HepG2 (cell line): ENCODE measurements around the gene NTN4. TPM values are rescaled to one million over a fixed set of nuclear protein-coding genes. Genes with fewer than 3 reads are reported as not detected.

ENCODE experiments used
- IKZF4 ChIP-seq: sonication (generic); formaldehyde crosslinking; IDR thresholded peaks from 2 replicates; pipeline ENCODE4 v1.5.1; 2020; ENCODE audit warnings: borderline replicate concordance, mild to moderate bottlenecking, low read depth, missing genetic modification reagents; ENCODE audit errors: not compliant biosample characterization
- NR2F2 ChIP-seq: IDR thresholded peaks from 2 replicates; pipeline ENCODE4 v1.6.1; 2012; ENCODE audit warnings: low read depth, inconsistent platforms, borderline replicate concordance
- RCOR2 ChIP-seq: IDR thresholded peaks from 2 replicates; pipeline ENCODE4 v1.6.1; 2016; ENCODE audit warnings: missing biosample characterization, missing genetic modification reagents
- ZFP36 ChIP-seq: fragments of 150-350 bp; IDR thresholded peaks from 2 replicates; pipeline ENCODE4 v1.6.1; 2018; ENCODE audit warnings: borderline replicate concordance, low read length, low read depth; ENCODE audit not compliant: partially characterized antibody
- ZMYM2 ChIP-seq: sonication (generic); formaldehyde crosslinking; IDR thresholded peaks from 2 replicates; pipeline ENCODE4 v1.8.0; 2022; ENCODE audit warnings: mild to moderate bottlenecking, missing genetic modification reagents
- ZNF430 ChIP-seq: sonication (generic); formaldehyde crosslinking; IDR thresholded peaks from 2 replicates; pipeline ENCODE4 v1.9.0; 2021; ENCODE audit warnings: mild to moderate bottlenecking, missing genetic modification reagents
- polyA plus RNA-seq, 8 experiments: library from polyadenylated mRNA; depleted of rRNA in 3 of 8; stranded (reverse) in 7 of 8; unstranded in 1 of 8; fragments of >200 nt; fragmentation: Illumina TruSeq in 4 of 8; extraction: Trizol in 4 of 8; gene quantifications; 2 replicates each; pipeline versions ENCODE4 v1.2.1 to v1.2.3, GENCODE V29; 2011 to 2016; ENCODE audit warnings: low read depth in 4 of 8, missing spikeins in 1 of 8, mixed read lengths in 1 of 8; ENCODE audit not compliant: insufficient read depth in 1 of 8
- total RNA-seq, 5 experiments: library from RNA; depleted of rRNA; stranded (reverse); fragments of >200 nt; fragmentation: Illumina TruSeq; extraction: Trizol; gene quantifications; 2 replicates each; pipeline ENCODE4 v1.2.3, GENCODE V29; 2016; ENCODE audit warnings: low read depth in 1 of 5
- TF ChIP-seq, protein P1 (sequence below): sonication (generic); formaldehyde crosslinking; IDR thresholded peaks from 2 replicates; pipeline ENCODE4 v1.4.0; 2020; ENCODE audit warnings: mild to moderate bottlenecking, missing genetic modification reagents, borderline replicate concordance
- TF ChIP-seq, protein P2 (sequence below): sonication (generic); formaldehyde crosslinking; conservative IDR thresholded peaks from 2 replicates; pipeline ENCODE4 v1.4.0; 2020; ENCODE audit warnings: missing genetic modification reagents
- TF ChIP-seq, protein P3 (sequence below): sonication (generic); formaldehyde crosslinking; IDR thresholded peaks from 2 replicates; pipeline ENCODE4 v1.5.0; 2020; ENCODE audit warnings: missing genetic modification reagents, mild to moderate bottlenecking, borderline replicate concordance
- TF ChIP-seq, protein P4 (sequence below): sonication (generic); formaldehyde crosslinking; conservative IDR thresholded peaks from 2 replicates; pipeline ENCODE4 v1.8.0; 2022; ENCODE audit warnings: low read depth, missing genetic modification reagents
- TF ChIP-seq, protein P5 (sequence below): sonication (generic); formaldehyde crosslinking; conservative IDR thresholded peaks from 2 replicates; pipeline ENCODE4 v1.4.0; 2020; ENCODE audit warnings: mild to moderate bottlenecking, missing genetic modification reagents, moderate library complexity

Gene NTN4
- total and polyA plus RNA-seq, 2 of the 13 experiments (the other 11 are each of a cell fraction or from before 2014, with no cell fraction given): 7.8 to 11.5 TPM

DNA sequence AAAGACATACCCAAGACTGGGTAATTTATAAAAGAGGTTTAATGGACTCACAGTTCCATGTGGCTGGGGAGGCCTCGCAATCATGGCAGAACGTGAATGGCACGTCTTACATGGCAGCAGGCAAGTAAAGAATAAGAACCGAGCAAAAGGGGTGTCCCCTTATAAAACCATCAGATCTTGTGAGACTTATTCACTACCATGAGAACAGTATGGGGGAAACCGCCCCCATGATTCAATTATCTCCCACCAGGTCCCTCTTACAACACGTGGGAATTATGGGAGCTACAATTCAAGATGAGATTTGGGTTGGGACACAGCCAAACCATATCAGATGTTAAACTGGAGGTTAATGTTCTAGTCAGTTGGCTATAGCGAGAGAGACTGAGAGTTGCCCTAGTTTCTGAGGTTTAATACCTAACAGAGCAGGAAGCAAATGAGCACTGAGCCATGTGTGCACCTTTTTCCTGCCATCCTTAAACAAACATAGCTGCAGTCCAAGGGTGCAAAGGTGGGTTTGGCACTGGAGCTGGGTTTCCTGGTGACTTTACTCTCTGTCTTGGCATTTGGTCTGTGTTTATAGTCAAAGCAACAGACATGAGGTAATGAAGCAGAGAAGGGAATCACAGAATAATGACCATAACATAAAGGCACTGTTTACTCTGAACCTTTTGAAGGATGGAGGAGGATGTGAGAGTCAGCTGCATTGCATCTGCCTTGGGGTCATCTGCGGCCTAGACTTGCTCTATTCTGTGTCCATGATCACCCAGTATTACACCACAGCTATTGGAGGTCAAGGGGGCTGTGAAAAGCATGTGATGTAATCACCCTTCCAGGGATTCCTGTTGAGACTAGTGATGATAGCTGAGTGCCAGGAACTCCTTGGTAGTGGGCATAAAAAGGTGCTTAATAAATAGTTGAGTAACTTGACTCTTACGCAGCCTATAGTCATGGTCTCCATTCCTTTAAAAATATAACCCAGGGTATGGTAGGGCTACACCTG is 155.6 kb downstream of the NTN4 start (continued):
- TF ChIP-seq, protein P1, sequence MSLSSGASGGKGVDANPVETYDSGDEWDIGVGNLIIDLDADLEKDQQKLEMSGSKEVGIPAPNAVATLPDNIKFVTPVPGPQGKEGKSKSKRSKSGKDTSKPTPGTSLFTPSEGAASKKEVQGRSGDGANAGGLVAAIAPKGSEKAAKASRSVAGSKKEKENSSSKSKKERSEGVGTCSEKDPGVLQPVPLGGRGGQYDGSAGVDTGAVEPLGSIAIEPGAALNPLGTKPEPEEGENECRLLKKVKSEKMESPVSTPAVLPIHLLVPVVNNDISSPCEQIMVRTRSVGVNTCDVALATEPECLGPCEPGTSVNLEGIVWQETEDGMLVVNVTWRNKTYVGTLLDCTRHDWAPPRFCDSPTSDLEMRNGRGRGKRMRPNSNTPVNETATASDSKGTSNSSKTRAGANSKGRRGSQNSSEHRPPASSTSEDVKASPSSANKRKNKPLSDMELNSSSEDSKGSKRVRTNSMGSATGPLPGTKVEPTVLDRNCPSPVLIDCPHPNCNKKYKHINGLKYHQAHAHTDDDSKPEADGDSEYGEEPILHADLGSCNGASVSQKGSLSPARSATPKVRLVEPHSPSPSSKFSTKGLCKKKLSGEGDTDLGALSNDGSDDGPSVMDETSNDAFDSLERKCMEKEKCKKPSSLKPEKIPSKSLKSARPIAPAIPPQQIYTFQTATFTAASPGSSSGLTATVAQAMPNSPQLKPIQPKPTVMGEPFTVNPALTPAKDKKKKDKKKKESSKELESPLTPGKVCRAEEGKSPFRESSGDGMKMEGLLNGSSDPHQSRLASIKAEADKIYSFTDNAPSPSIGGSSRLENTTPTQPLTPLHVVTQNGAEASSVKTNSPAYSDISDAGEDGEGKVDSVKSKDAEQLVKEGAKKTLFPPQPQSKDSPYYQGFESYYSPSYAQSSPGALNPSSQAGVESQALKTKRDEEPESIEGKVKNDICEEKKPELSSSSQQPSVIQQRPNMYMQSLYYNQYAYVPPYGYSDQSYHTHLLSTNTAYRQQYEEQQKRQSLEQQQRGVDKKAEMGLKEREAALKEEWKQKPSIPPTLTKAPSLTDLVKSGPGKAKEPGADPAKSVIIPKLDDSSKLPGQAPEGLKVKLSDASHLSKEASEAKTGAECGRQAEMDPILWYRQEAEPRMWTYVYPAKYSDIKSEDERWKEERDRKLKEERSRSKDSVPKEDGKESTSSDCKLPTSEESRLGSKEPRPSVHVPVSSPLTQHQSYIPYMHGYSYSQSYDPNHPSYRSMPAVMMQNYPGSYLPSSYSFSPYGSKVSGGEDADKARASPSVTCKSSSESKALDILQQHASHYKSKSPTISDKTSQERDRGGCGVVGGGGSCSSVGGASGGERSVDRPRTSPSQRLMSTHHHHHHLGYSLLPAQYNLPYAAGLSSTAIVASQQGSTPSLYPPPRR (CRISPR knock-in tag): peak; percentile 45; the same call in 1 of the 2 replicates
- TF ChIP-seq, protein P2, sequence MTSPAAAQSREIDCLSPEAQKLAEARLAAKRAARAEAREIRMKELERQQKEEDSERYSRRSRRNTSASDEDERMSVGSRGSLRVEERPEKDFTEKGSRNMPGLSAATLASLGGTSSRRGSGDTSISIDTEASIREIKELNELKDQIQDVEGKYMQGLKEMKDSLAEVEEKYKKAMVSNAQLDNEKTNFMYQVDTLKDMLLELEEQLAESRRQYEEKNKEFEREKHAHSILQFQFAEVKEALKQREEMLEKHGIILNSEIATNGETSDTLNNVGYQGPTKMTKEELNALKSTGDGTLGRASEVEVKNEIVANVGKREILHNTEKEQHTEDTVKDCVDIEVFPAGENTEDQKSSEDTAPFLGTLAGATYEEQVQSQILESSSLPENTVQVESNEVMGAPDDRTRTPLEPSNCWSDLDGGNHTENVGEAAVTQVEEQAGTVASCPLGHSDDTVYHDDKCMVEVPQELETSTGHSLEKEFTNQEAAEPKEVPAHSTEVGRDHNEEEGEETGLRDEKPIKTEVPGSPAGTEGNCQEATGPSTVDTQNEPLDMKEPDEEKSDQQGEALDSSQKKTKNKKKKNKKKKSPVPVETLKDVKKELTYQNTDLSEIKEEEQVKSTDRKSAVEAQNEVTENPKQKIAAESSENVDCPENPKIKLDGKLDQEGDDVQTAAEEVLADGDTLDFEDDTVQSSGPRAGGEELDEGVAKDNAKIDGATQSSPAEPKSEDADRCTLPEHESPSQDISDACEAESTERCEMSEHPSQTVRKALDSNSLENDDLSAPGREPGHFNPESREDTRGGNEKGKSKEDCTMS (CRISPR knock-in tag): no peak
- peak; percentile 34; the same call in 1 of the 2 replicates for TF ChIP-seq NR2F2
- TF ChIP-seq RCOR2 (CRISPR knock-in tag): peak; percentile 64
- no peak for TF ChIP-seq IKZF4 (CRISPR knock-in tag)
- TF ChIP-seq ZMYM2 (CRISPR knock-in tag): peak; percentile 61; the same call in 1 of the 2 replicates
- TF ChIP-seq, protein P3, sequence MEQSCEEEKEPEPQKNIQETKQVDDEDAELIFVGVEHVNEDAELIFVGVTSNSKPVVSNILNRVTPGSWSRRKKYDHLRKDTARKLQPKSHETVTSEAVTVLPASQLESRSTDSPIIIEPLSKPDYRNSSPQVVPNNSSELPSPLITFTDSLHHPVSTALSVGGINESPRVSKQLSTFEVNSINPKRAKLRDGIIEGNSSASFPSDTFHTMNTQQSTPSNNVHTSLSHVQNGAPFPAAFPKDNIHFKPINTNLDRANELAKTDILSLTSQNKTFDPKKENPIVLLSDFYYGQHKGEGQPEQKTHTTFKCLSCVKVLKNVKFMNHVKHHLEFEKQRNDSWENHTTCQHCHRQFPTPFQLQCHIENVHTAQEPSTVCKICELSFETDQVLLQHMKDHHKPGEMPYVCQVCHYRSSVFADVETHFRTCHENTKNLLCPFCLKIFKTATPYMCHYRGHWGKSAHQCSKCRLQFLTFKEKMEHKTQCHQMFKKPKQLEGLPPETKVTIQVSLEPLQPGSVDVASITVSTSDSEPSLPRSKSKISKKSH (CRISPR knock-in tag): no peak
- TF ChIP-seq ZFP36: no peak
- 0 out of 2 replicates have a peak, but pooled peaks have one; percentile 71 for TF ChIP-seq ZNF430
- TF ChIP-seq, protein P4, sequence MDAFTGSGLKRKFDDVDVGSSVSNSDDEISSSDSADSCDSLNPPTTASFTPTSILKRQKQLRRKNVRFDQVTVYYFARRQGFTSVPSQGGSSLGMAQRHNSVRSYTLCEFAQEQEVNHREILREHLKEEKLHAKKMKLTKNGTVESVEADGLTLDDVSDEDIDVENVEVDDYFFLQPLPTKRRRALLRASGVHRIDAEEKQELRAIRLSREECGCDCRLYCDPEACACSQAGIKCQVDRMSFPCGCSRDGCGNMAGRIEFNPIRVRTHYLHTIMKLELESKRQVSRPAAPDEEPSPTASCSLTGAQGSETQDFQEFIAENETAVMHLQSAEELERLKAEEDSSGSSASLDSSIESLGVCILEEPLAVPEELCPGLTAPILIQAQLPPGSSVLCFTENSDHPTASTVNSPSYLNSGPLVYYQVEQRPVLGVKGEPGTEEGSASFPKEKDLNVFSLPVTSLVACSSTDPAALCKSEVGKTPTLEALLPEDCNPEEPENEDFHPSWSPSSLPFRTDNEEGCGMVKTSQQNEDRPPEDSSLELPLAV: no peak
- TF ChIP-seq, protein P5, sequence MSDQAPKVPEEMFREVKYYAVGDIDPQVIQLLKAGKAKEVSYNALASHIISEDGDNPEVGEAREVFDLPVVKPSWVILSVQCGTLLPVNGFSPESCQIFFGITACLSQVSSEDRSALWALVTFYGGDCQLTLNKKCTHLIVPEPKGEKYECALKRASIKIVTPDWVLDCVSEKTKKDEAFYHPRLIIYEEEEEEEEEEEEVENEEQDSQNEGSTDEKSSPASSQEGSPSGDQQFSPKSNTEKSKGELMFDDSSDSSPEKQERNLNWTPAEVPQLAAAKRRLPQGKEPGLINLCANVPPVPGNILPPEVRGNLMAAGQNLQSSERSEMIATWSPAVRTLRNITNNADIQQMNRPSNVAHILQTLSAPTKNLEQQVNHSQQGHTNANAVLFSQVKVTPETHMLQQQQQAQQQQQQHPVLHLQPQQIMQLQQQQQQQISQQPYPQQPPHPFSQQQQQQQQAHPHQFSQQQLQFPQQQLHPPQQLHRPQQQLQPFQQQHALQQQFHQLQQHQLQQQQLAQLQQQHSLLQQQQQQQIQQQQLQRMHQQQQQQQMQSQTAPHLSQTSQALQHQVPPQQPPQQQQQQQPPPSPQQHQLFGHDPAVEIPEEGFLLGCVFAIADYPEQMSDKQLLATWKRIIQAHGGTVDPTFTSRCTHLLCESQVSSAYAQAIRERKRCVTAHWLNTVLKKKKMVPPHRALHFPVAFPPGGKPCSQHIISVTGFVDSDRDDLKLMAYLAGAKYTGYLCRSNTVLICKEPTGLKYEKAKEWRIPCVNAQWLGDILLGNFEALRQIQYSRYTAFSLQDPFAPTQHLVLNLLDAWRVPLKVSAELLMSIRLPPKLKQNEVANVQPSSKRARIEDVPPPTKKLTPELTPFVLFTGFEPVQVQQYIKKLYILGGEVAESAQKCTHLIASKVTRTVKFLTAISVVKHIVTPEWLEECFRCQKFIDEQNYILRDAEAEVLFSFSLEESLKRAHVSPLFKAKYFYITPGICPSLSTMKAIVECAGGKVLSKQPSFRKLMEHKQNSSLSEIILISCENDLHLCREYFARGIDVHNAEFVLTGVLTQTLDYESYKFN (CRISPR knock-in tag): peak; percentile 89
